ENCODE measurements around the gene WDFY3.

WDFY3 gene

DNA sequence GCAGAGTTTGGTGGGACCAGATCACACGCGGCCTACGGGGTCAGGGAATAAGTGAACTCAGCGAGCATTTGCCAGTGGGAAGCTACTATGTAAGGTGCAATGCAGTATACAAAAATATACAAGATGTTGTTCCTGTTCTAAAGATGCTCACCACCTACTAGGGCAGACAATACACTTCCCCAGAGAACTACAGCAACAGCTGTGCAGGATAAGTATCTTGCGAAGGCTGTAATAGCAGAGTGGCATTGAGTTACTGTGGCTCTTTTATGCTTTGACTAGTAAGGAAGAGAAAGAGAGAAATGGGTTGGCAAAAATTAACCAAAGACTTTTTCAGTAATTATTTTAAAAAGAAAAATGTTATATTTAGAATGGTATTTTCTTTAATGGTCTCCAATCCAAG is 322.4 kb downstream of the WDFY3 start:
- no peak for TF ChIP-seq CTCF (IDR thresholded peaks at IDR 0.05; ENCODE audit: low read depth, low read length)
- H3K4me3 ChIP-seq (ENCODE audit: low read depth, low read length) = no peak overlapping the region

DNA sequence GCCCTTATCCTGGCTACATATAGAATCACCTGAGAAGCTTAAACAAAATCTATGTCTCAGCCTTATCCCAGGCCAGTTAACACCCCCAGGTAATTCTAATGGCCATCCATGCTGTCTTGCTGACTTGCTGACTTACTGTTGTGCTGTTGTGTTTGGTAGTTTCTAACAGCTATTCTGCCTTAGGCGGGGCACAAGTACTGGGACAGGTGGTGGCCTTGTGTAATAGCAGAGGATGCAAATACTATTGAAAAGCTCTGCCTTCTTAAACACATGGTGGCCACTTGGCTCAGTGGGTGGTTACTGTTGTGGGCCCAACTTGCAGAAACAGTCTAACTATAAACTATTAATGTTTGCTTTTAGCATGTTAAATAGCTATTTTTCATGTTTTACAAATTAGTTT is 327.3 kb downstream of the WDFY3 start:
- H3K4me3 ChIP-seq (ENCODE audit: low read depth, low read length) = no peak overlapping the region
- no peak for TF ChIP-seq CTCF (IDR thresholded peaks at IDR 0.05; ENCODE audit: low read depth, low read length)

DNA sequence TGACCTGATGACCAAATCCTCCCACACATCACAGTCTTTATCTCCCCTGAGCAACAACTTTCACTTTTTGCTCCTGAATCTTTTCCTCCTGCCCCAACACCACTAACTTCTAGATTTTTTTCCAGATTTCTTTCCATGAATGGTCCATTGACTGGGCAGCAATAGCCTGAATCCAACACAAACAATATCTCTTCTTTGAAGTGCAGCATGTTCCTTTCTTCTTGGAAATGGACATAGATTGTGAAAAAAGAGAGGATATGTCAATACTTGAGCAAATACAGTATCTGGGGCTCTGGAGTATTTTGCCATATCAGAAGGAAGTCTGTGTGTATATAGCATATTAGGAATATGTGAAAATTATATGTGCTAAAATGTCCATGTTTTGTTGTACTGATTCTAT is 328.4 kb downstream of the WDFY3 start:
- H3K4me3 ChIP-seq (ENCODE audit: low read depth, low read length) = no peak overlapping the region
- no peak for TF ChIP-seq CTCF (IDR thresholded peaks at IDR 0.05; ENCODE audit: low read depth, low read length)

DNA sequence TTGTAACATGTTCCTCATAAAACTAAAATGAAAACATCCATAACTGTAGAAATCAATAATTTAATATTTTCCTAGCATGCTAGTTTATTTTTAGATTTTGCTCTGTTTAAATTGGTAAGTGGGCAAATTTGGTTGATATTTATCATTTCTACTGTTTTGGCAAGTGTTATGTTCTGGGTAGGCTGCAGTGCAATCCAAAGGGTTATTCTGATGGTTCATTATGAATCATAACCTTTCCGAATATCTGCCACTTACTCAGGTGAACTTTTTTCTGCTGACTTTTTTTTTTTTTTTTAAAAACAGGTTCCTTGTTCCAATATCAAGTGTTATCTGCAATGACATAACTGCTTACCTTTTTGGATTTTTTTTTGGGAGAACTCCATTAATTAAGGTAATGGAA is 331.5 kb downstream of the WDFY3 start:
- TF ChIP-seq CTCF (IDR thresholded peaks at IDR 0.05; ENCODE audit: low read depth, low read length) = no peak
- H3K4me3 ChIP-seq (ENCODE audit: low read depth, low read length) = no peak overlapping the region

DNA sequence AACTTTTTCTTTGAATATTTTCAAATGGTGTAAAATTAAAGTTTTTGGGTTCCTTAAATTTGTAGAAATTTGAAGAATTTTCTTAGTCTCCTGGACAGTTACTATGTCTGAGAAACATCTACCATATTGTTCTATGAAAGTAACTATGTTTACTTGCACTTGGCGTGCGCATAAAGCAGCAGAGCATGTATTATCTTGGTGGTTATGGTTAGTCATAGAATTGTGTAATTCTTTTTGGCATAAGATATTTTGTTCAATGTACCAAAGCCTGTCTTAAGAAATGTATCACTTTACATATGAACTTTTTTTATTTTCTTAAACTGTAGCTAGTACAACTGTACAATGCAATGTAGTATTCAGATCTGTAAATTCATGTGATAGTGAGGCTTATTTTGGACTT is 334.4 kb downstream of the WDFY3 start:
- no peak for TF ChIP-seq CTCF (IDR thresholded peaks at IDR 0.05; ENCODE audit: low read depth, low read length)
- no peak overlapping the region for H3K4me3 ChIP-seq (ENCODE audit: low read depth, low read length)

DNA sequence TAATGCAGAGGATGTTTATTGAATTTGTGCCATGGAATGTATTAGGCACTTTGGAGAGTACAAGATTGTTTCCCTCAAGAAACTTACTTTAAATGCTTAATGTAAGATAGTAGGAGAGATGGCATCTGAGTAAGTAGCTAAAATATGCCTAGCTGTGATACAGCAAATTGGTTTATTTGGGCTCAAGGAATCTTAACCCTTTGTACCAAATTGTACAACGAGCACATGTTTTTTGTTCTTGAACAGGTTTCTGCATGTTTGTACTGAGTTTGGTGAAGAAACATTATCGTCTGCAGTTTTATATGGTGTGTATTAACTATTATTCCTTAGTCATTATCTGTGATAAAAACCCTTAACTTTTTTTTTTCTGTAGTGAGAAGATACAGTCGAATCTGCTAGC is 334.9 kb downstream of the WDFY3 start:
- no peak for TF ChIP-seq CTCF (IDR thresholded peaks at IDR 0.05; ENCODE audit: low read depth, low read length)
- no peak overlapping the region for H3K4me3 ChIP-seq (ENCODE audit: low read depth, low read length)

DNA sequence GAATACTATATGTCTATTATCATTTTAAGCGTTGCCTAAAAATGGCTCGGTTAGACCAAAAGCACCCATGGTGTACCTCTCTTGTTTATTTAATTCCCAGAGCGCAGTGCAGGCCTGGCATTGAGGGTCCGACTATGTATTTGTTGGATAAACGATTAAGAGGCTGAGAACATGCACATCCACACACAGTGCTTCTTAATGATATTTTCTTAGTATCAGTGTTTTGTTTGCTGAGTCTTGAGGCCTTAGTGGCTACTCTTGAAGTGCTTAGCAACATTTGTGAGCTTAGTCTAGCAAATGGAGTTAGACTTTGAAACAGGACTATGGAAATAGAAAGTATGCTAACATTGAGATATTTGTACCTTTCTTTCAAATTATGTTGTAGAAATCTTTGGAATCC is 339.8 kb downstream of the WDFY3 start:
- no peak for TF ChIP-seq CTCF (IDR thresholded peaks at IDR 0.05; ENCODE audit: low read depth, low read length)

More for the DNA sequence above, 339.8 kb downstream of the WDFY3 start:
- H3K4me3 ChIP-seq (ENCODE audit: low read depth, low read length) = no peak overlapping the region
